Body of pancreas (tissue), 4 donors: ENCODE results near the gene PHB1.

ENCODE experiments used
- CTCF ChIP-seq, 7 experiments: fragments of 450-650 bp in 4 of 7; fragments of 200-600 bp in 3 of 7; sonication (generic) in 3 of 7; IDR thresholded peaks; one replicate each; pipeline ENCODE4 v1.5.1; 2016 to 2019; ENCODE audit warnings: antibody characterized with exemption in 7 of 7
- POLR2A ChIP-seq, 3 donors: fragments of 450-650 bp; IDR thresholded peaks; one replicate each; pipeline ENCODE4 v1.6.1; 2016; ENCODE audit warnings: antibody characterized with exemption in 3 of 3, mild to moderate bottlenecking in 2 of 3

- peak in 1 of 7 experiments; percentile 11 for TF ChIP-seq CTCF (IDR thresholded peaks at IDR 0.05)
- peak in 2 of 3 donors; percentile 54 to 63 for TF ChIP-seq POLR2A (IDR thresholded peaks at IDR 0.05)
Observed at GRCh38 chr17:49414622-49415350, at the start of gene PHB1.
